Measurements from ENCODE around the gene ZFP62.
"Not testable (repeated sequence)": the region's sequence is repeated elsewhere in the genome, so short reads cannot be mapped to it uniquely, and the experiment has no call there.

Gene ZFP62

DNA sequence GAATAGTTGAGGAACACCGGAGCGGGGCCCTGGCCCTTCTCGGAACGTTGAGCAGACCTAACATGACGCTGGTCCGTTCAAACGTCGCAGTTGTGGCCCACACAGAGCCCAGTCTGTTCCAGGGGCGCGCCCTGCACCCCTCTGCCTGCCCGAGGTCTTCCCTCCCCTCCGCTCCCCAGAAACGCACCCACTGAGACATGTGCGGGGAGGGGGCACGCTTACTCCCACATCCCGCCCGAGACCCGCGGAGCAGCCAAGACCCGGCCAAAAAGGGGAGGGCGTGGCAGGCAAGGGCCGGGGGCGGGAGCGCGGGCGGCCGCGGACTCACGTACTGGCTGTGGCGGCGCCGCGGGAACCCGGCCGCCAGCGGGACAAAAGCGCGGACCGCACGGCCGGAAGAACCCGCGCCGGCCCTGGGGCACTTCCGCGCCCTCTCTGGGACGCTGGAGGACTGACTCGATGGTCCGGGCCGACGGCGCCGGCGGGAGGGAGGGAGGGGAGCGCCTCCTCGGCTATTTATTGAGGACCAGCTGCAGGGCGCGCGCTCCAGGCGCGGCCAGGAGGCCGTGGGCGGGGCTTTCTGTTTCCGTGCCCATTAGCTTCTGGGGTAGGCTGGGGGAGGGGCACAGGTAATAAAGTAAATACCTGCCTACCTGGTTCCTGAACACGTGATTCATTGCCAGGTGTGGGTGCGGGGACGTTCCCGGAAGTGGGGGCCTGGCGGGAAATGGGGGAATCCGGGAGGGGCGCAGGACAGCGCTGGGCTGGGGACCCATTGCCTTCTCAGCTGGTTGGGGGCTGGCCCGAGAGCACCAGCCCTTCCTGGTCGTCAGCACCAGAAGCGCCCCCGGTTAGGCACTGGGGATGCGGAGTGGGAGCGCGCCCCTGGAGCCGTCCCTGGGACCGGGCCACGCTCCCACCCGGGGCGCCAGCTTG is at the start of gene ZFP62:
Gene ZFP62, minus strand, starts transcription at position 390 of the 936 bp plus-strand sequence. Its CDS starts 57 bp downstream, at position 333.
- DNase-seq: peak; percentile 80

GRCh38 chr5:180910735-180911134 is 49.7 kb upstream of the ZFP62 start:
- DNase-seq: no peak

DNA sequence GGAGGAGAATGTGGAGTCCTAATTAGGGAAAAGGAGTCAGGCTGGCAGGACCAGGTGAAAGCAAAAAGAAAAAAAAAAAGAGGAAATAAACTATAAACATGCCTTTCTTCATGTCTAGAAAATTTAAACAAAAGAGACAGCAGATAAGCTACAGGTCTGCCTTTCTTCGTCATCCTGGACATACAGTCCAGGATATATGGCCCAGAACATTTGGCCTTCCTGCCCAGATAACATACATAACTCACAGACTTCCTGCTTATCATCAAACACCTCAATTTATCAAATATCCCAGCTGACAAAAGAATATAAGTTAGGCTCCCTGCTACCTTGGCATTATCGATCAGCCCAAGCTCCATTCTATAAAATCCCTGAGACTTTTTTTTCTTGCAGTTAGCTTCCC is 49.1 kb upstream of the ZFP62 start:
- no peak for DNase-seq

- no peak for DNase-seq
These were observed 48.7 kb upstream of the ZFP62 start for GRCh38 chr5:180909782-180910181.

GRCh38 chr5:180908998-180909731 is 48.1 kb upstream of the ZFP62 start:
- no peak for DNase-seq

- DNase-seq: no peak
These were observed 47.3 kb upstream of the ZFP62 start for GRCh38 chr5:180908400-180908799.

- no peak for DNase-seq
These were observed 40.4 kb upstream of the ZFP62 start for GRCh38 chr5:180901319-180902009.

DNA sequence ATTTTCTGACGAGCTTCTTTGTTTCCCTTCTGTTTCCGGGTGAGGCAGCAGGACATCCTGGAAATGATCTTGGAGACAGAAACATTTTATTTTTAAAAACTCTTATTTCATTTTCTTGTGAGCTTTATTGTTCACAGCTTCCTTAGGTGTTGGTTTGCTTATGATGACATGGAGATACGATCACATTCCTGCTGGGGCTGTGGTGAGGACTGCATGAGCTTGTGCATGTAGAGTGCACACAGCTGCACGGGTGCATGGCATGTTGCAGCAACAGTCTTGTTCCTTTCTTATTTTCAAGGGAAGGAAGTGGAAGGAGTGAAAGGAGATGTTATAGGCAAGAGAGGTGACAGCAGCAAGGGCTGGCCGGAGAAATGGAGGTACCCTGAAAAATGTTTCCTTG is 39.1 kb upstream of the ZFP62 start:
- no peak for DNase-seq

- no peak for DNase-seq
These were observed 37.7 kb upstream of the ZFP62 start, which contains the start of gene BTNL8 for GRCh38 chr5:180898621-180899246. TSS of gene BTNL8 (plus strand) at chr5:180899159. CDS start at chr5:180899311, 152 bp downstream.

DNA sequence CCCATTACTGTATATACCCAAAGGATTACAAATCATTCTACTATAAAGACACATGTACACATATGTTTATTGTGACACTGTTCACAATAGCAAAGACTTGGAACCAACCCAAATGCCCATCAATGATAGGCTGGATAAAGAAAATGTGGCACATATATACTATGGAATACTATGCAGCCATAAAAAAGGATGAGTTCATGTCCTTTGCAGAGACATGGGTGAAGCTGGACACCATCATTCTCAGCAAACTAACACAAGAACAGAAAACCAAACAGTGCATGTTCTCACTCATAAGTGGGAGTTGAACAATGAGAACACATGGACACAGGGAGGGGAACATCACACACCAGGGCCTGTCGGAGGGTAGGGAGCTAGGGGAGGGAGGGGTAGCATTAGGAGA is 34.3 kb upstream of the ZFP62 start:
- not testable (repeated sequence) for DNase-seq

GRCh38 chr5:180889381-180889780 is 28.3 kb upstream of the ZFP62 start:
- DNase-seq: no peak

GRCh38 chr5:180885845-180886529 is 24.9 kb upstream of the ZFP62 start:
- DNase-seq: not testable (repeated sequence)

DNA sequence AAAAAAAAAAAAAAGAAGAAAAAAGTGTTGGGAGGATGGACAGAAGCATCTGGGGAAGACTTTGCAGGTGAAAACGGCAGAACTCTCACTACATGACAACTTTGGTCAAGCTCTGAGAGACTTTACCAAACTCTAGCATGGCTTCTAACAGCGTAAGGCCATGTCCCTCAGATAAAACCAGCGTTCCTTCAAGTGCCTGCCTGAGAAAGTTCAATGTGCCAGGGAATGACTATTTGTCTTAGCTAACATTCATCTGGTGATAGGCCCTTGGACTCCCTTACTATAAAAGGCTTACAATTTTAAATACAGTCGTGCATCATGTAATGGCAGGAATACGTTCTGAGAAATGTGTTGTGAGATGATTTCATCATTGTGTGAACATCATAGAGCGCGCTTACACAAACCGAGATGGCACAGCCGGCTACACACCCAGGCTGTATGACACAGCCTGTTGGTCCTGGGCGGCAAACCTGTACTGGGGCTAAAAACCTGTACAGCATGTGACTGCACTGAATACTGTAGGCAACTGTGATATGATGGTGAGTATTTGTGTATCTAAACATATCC is 14.9 kb upstream of the ZFP62 start:
- DNase-seq: no peak

GRCh38 chr5:180874804-180875582 is 13.9 kb upstream of the ZFP62 start:
- no peak for DNase-seq

DNA sequence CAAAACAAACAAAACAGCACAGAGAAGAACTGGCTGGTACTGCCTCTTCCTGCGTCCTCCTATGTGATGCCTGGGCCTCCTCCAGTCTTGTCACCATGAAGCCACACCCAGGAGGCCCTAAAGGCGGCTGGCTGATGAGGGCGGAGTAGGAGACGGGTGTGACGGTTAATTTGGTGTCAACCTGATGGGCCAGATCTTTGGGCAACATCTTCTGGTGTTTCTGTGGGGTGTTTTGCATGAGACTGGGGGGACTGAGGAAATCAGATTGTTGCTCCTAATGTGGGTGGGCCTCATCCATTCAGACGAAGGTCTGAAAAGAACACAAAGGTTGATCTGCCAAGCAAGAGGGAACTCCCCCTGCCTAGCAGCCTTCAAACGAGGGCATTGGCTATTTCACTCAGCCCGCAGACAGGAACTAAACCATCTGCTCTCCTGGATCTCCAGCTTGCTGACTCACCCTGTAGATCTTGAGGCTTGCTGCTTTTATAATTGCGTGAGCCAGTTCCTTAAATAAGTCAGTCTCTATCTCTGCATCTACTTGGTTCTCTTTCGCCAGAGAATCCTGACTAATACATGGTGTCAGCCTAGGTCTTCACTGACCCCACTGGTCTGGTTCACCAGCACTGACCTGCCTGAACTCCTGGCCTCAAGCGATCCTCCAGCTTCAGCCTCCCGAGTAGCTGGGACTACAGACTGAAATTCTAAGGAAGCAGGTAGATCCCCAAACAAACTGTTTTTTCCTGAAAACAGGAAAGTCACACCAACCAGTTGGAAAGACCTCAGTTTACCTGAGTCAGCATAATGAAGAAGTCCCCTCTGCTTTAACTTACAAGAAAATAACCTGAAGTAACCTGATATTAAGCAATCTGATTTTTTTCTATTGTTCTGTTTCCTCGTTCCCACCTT is 12.8 kb upstream of the ZFP62 start:
- no peak for DNase-seq

DNA sequence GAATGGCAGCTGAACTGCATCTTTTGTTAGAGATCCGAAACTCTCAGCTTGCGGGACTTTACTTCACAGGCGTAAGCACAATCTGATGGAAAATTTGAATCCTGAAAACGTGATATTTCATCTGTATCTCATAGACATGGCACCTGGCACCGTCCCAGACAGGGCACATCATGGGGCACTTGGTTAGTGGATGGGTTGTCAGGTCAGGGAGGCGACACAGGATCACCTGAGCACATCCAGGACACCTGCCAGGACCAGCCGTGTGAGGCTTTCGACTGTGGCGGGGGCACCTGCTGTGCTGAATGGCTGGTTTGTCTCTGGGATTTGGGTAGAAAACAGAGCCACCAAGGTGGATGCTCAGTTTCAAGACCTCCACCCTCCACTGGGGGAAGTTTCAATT is 11.3 kb upstream of the ZFP62 start:
- DNase-seq: no peak

- DNase-seq: no peak
These were observed 9.4 kb upstream of the ZFP62 start for GRCh38 chr5:180870276-180871068.

DNA sequence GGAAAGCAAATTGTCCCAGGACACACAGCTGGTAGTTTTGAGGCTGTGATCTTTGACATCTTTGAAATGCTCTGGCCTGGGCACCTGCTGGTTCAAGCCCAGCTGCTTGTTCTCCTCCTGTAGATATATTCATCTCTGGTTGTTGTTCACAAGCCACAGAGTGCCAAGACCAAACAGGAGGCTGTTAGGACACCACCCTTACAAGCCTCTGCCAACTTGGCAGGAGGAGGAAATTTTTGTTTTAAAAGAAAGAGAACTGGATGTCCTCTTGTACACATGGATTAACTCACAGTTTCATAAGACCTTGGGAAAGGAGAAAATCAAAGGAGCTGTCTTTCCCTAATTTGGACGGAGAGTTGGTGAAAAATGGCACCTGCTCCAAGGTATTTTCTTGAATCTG is 8.5 kb upstream of the ZFP62 start:
- DNase-seq: no peak

DNA sequence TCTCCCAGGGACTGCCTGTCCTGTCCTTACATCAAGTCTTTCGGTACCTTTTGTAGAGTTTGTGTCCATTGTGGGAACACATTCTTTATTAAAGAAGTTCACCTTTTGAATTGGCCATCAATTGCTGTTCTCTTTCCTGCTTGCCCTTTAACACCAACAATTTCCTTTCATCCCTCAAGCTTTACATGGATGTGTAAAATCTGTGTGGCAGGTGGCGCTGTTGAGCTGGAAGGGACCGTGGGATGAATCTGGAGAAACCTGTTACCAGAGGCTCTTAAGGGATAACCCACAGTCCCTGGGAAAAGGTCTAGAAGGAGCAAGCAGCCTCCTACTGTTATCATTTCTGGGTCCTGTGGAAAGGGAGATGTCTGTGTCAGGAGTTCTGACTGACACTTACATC is 7.9 kb upstream of the ZFP62 start:
- DNase-seq: peak; percentile 42
